Mucosa of rectum (tissue), 2 donors: Measurements from ENCODE around the gene FOXF1.

Source experiments
- H3K27ac ChIP-seq, 2 donors: one replicate each; pipeline ENCODE4 v1.7.0; 2013; ENCODE audit warnings: inconsistent platforms in 2 of 2, low read depth in 2 of 2, low read length in 2 of 2
- H3K27me3 ChIP-seq, 2 donors: one replicate each; pipeline ENCODE4 v1.7.0; 2013; ENCODE audit warnings: low read length in 2 of 2; ENCODE audit not compliant: control insufficient read depth in 2 of 2, insufficient read depth in 2 of 2
- H3K36me3 ChIP-seq, 2 donors: one replicate each; pipeline ENCODE4 v1.7.0; 2013; ENCODE audit warnings: low read length in 2 of 2; ENCODE audit not compliant: control insufficient read depth in 2 of 2, insufficient read depth in 2 of 2
- H3K4me1 ChIP-seq, 2 donors: one replicate each; pipeline ENCODE4 v1.7.0; 2013; ENCODE audit warnings: low read length in 2 of 2, mild to moderate bottlenecking in 1 of 2; ENCODE audit not compliant: control insufficient read depth in 2 of 2, insufficient read depth in 2 of 2
- H3K4me3 ChIP-seq, 2 donors: one replicate each; pipeline ENCODE4 v1.7.0; 2013; ENCODE audit warnings: low read length in 2 of 2
- H3K9ac ChIP-seq, 2 donors: one replicate each; pipeline ENCODE4 v1.7.0; 2013; ENCODE audit warnings: low read length in 2 of 2, low read depth in 1 of 2, mild to moderate bottlenecking in 1 of 2
- H3K9me3 ChIP-seq, 2 donors: one replicate each; pipeline ENCODE4 v1.7.0; 2013; ENCODE audit warnings: low read length in 2 of 2; ENCODE audit not compliant: control insufficient read depth in 2 of 2
- donor health status: healthy.
- donor health status: Normal muscosa, but diverticular disease.

FOXF1 gene

DNA sequence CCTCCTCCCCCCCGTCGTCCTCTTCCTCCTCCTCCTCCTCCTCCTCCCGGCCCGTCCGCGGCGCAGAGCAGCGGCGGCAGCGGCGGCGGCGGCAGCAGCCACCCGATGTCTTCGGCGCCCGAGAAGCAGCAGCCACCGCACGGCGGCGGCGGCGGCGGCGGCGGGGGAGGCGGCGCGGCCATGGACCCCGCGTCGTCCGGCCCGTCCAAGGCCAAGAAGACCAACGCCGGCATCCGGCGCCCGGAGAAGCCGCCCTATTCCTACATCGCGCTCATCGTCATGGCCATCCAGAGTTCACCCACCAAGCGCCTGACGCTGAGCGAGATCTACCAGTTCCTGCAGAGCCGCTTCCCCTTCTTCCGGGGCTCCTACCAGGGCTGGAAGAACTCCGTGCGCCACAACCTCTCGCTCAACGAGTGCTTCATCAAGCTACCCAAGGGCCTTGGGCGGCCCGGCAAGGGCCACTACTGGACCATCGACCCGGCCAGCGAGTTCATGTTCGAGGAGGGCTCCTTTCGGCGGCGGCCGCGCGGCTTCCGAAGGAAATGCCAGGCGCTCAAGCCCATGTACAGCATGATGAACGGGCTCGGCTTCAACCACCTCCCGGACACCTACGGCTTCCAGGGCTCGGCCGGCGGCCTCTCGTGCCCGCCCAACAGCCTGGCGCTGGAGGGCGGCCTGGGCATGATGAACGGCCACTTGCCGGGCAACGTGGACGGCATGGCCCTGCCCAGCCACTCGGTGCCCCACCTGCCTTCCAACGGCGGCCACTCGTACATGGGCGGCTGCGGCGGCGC lies at the start of gene FOXF1:
Gene FOXF1, plus strand, starts transcription at position 63 of the 797 bp plus-strand sequence. Its CDS starts 43 bp downstream, at position 106.
- H3K9me3 ChIP-seq, result no peaks in the 10 kb centered on the region
- H3K27ac ChIP-seq, result peak within 1 kb of the TSS; percentile 88 to 93
- peaks cover 4 to 7% of the 10 kb centered on the region in 2 donors for H3K4me1 ChIP-seq
- peak within 1 kb of the TSS; percentile 76 to 79 for H3K9ac ChIP-seq
- H3K27me3 ChIP-seq, result peaks cover 27 to 54% of the 10 kb centered on the region in 2 donors
- H3K4me3 ChIP-seq, result peak within 1 kb of the TSS; percentile 74 to 79
- no peaks in the 10 kb centered on the region for H3K36me3 ChIP-seq

DNA sequence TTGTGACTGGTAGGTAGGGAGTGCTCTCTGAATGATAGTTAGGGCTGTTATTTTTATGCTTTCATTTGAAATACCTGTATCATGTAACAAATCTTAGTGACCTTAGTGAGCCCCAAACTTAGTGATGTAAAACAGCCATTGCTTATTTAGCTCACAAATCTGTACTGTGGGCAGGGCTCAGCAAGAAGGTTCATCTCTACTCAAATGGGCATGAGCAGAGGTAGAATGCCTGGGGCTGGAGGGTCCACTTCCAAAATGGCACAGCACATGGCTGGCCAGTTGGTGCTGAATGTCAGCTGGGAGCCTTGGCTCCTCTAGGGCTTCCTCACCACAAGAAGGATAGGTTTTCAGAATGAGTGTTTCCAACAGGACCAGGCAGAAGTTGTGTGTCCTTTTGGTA lies 49.3 kb upstream of the FOXF1 start:
- Histone ChIP-seq H3K27me3 (no peaks in the 10 kb centered on the region), H3K9me3 (no peaks in the 10 kb centered on the region), H3K36me3 (no peaks in the 10 kb centered on the region), H3K4me3 (no peak overlapping the region), H3K4me1 (no peaks in the 10 kb centered on the region), H3K27ac (no peak overlapping the region), H3K9ac (no peak overlapping the region)

DNA sequence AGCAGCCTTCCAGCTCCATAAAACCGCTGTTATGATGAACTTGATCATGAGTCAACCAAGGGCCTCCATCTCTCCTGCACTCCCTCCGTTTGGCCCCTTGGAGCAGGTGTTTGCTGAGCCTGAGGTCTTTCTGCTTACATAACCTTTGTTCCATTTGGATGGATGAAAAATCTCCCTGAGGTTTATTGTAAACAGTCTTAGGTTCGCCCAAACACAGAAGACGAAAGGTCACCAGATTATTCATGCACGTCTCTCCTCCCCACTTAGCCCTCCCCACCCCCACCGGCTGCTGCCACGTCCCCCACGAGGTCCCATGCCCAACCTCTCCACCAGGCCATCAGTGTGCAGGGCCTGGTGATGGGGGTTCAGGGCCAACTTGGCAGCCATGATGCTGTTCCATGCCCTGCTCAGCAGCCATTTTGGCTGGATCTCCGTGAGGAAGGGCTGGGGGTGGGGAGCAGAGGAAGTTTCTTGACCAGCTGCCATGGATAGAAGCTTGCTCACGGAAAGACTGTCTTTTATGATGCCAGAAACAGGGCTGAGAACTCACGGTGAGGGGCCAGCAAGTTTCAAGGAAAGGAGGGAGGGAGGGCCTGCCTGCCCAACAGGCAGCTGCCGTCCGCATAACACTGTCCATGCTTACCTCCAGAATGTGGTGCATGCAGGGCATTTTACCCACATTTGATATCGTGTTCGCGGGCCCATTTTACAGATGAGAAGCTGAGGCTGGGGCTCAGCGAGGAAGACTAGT lies 47.8 kb upstream of the FOXF1 start:
- H3K4me1 ChIP-seq, result no peaks in the 10 kb centered on the region
- H3K27me3 ChIP-seq, result no peaks in the 10 kb centered on the region
- H3K4me3 ChIP-seq, result no peak overlapping the region
- H3K36me3 ChIP-seq, result no peaks in the 10 kb centered on the region
- H3K9ac ChIP-seq, result no peak overlapping the region
- H3K27ac ChIP-seq, result peak overlapping the region; percentile 44 to 65
- no peaks in the 10 kb centered on the region for H3K9me3 ChIP-seq

DNA sequence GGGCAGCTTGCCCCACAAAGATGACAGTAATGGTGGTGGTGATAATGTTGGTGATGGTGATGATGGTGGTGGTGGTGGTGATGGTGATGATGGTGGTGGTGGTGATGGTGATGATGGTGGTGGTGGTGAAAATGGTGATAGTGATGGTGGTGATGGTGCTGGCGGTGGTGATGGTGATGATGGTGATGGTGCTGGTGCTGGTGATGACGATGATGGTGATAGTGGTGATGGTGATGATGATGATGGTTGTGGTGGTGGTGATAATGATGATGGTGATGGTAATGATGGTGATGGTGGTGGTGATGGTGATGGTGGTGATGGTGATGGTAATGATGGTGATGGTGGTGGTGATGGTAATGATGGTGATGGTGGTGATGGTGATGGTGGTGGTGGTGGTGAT lies 46.3 kb upstream of the FOXF1 start:
- no peak overlapping the region for H3K9ac ChIP-seq
- no peak overlapping the region for H3K27ac ChIP-seq
- no peaks in the 10 kb centered on the region for H3K4me1 ChIP-seq
- no peaks in the 10 kb centered on the region for H3K9me3 ChIP-seq
- no peaks in the 10 kb centered on the region for H3K27me3 ChIP-seq
- H3K36me3 ChIP-seq, result no peaks in the 10 kb centered on the region
- no peak overlapping the region for H3K4me3 ChIP-seq

DNA sequence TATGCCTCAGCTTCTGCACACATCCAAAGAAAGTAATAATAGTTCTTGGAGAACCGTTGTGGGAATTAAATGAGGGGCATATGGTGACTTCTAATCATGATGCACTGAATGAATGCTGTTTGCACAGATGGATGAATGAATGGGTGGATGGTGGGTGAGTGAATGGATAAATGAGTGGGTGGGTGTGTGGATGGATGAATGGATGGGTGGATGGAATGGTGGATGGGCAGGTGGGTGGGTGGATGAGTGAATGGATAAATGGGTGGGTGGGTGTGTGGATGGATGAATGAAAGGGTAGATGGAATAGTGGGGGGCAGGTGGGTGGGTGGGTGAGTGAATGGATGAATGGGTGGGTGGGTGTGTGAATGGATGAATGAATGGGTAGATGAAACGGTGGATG lies 44.9 kb upstream of the FOXF1 start:
- H3K9ac ChIP-seq, result no peak overlapping the region

DNA sequence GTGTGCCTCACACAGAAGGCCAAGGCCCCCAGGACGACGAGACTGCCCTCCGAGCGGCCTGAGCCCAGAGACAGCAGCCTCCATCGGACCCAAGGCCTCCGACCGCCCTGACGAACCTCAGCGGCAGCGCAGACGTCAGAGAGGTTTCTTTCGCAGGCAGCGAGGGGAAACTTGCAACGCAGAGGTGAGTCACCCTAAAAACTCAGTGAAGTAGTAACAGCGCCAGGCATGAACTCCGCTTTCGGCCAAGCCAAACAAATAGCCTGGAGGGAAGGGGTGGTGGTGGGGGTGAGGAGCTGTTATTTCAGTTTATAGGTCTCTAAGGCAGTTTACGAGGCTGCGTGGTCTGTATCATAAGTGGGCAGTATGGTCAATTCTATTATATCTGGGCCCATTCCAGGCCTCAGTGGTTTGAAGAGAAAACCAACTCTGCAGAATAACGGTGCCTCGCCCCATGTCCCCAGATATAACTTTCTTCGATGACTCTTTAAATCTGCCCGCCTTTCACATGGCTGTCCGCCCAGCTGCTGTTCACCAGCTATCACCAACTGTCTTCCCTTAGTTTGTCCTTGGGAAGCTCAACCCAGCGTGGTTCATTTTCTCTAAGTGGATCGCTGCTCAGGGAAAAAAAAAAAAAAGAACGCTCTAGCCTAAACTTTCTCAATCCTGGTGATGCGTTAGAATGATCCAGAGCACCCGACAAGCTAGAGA lies 43.5 kb upstream of the FOXF1 start:
- Histone ChIP-seq H3K4me3 (no peak overlapping the region), H3K27me3 (no peaks in the 10 kb centered on the region), H3K4me1 (no peaks in the 10 kb centered on the region), H3K9me3 (no peaks in the 10 kb centered on the region), H3K36me3 (no peaks in the 10 kb centered on the region), H3K9ac (no peak overlapping the region), H3K27ac (peak overlapping the region; percentile 58 to 67)

More for the DNA sequence above, 44.9 kb upstream of the FOXF1 start:
- no peaks in the 10 kb centered on the region for H3K27me3 ChIP-seq
- H3K4me3 ChIP-seq, result no peak overlapping the region
- H3K27ac ChIP-seq, result no peak overlapping the region
- no peaks in the 10 kb centered on the region for H3K9me3 ChIP-seq
- no peaks in the 10 kb centered on the region for H3K4me1 ChIP-seq
- H3K36me3 ChIP-seq, result no peaks in the 10 kb centered on the region

DNA sequence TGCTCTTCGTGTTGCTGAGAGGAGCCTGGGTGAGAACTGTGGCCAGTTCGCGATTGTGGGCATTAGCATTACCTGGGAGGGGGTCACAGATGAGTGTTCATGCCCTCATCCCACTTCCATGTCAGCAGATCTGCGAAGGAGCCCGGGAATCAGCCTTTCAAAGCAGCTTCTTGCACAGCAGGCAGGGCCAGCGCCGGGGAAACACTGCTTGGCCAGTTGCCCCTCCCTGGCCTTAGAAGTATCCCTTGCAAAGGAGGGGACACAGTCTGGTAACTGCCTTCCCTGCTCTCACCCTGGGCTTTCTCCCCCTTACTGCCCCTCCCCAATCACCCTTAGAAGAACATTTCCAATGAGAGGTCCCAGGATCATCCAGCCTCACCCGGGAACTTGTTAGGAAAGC lies 42.8 kb upstream of the FOXF1 start:
- Histone ChIP-seq H3K36me3 (no peaks in the 10 kb centered on the region), H3K9ac (no peak overlapping the region), H3K27me3 (no peaks in the 10 kb centered on the region), H3K27ac (peak overlapping the region; percentile 20 to 58), H3K4me1 (no peaks in the 10 kb centered on the region), H3K9me3 (no peaks in the 10 kb centered on the region), H3K4me3 (no peak overlapping the region)

DNA sequence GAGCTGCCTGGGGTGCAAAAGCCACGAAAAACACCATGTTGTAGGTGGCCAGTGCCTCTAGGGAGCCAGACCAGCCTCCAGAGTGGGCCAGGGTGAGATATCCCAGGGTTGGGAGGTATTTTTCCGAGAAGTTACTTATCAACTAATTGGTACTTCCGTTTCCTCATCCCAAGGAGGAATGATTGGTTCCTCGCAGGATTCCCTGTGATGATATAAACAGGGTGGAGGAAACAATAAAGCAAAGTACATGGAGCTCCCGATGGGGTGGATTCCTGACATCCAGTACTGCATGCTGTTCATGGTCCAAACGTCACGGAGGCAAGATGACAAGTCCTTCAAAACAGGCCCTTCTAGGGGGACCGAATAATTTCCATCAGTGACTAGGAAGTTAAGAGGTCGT lies 39.4 kb upstream of the FOXF1 start:
- Histone ChIP-seq H3K9me3 (no peaks in the 10 kb centered on the region), H3K27me3 (no peaks in the 10 kb centered on the region), H3K9ac (no peak overlapping the region), H3K36me3 (no peaks in the 10 kb centered on the region), H3K4me1 (no peaks in the 10 kb centered on the region), H3K4me3 (no peak overlapping the region), H3K27ac (no peak overlapping the region)

DNA sequence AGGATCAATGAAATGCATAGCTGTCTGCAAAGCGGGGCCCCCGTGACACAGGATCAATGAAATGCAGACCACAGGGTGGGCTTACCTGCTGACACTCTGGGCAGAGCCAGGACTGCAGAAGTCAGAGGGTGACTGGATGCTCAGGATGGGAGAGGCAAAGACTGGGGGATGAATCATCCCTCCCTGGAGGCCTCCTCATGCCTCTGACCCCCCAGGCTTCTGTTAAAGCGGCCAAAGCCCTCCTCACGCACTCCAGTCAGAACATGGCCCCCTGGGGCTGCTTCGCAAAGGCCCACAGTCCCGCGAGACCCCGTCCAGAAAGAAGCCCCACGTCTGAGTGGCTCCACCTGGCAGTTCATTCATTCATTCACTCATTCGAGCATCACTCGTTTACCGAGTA lies 38.4 kb upstream of the FOXF1 start:
- no peak overlapping the region for H3K9ac ChIP-seq
- peaks cover 0 to under 1% of the 10 kb centered on the region in 2 donors for H3K4me1 ChIP-seq
- no peaks in the 10 kb centered on the region for H3K9me3 ChIP-seq
- H3K27me3 ChIP-seq, result no peaks in the 10 kb centered on the region
- H3K4me3 ChIP-seq, result no peak overlapping the region
- no peak overlapping the region for H3K27ac ChIP-seq
- H3K36me3 ChIP-seq, result no peaks in the 10 kb centered on the region

DNA sequence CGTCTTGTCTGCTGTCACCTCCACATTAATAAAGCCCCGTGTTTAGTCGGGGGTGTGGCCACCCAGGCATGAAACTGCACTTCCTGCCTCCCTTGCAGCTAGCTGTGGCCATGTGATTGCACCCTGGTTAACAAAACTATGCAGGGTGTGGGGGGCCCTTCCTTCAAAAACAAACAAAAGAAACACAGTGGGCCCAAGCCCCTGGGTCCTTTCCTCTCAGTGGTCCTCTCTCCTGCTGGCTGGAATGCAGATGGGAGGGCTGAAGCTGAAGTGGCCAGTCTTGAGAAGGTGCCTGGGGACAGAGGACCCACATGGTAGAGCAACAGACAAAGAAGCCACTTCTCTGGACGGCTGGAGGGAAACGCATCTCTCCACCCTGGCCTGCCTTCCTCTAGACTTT lies 38.0 kb upstream of the FOXF1 start:
- Histone ChIP-seq H3K4me1 (peaks cover 0 to 2% of the 10 kb centered on the region in 2 donors), H3K9ac (no peak overlapping the region), H3K4me3 (no peak overlapping the region), H3K9me3 (no peaks in the 10 kb centered on the region), H3K27ac (no peak overlapping the region), H3K27me3 (no peaks in the 10 kb centered on the region), H3K36me3 (no peaks in the 10 kb centered on the region)
